Endothelial cell of umbilical vein (primary cell): ENCODE results near the gene CACNA2D3. TPM values are rescaled to one million over a fixed set of nuclear protein-coding genes. Genes with fewer than 3 reads are reported as not detected.

ENCODE experiments used
- BruUV-seq: library from RNA; stranded (reverse); fragments of 400-500 nt; replicated peaks from 2 replicates; lab custom pipeline; 2021; lab: Mats Ljungman, UMichigan
- CTCF ChIA-PET: fragments of 300-600, 350-600 bp; sonication (Branson Sonifier 250); formaldehyde crosslinking; loops from one replicate; lab custom pipeline; 2021; ENCODE audit warnings: antibody characterized with exemption, inconsistent platforms; lab: Charles Lee
- POLR2A ChIA-PET: fragments of 300-600, 350-600 bp; sonication (Branson Sonifier 250); formaldehyde crosslinking; loops from one replicate; lab custom pipeline; 2021; ENCODE audit warnings: antibody characterized with exemption, inconsistent platforms; lab: Charles Lee
- DNase-seq: peaks from one replicate; pipeline ENCODE4 v3.0.0-alpha.2; 2011; ENCODE audit warnings: low read depth, low spot score
- FAIRE-seq: peaks from 2 replicates; lab custom pipeline; 2011; peaks lifted over from hg19 to GRCh38; lab: Jason Lieb, UNC
- H2AFZ ChIP-seq: 2 replicates; pipeline ENCODE4 v1.6.0; 2012; ENCODE audit warnings: low read depth, low read length, control low read depth, inconsistent platforms
- H3K27ac ChIP-seq: 2 replicates; pipeline ENCODE4 v1.5.1; 2011; ENCODE audit warnings: low read depth, mild to moderate bottlenecking, control low read depth, low read length, moderate library complexity; ENCODE audit not compliant: insufficient read depth
- H3K27me3 ChIP-seq, 2 experiments: 2 replicates each; pipeline versions ENCODE4 v1.6.0 to v1.6.1; 2011; ENCODE audit warnings: low read length in 2 of 2, mixed read lengths in 1 of 2; ENCODE audit not compliant: control insufficient read depth in 2 of 2, insufficient read depth in 2 of 2
- H3K36me3 ChIP-seq, 2 experiments: 2 replicates in 1 of 2; 3 replicates in 1 of 2; pipeline ENCODE4 v1.5.1; 2011; ENCODE audit warnings: low read length in 2 of 2, mild to moderate bottlenecking in 1 of 2, moderate library complexity in 1 of 2; ENCODE audit not compliant: control insufficient read depth in 2 of 2, insufficient read depth in 2 of 2; ENCODE audit errors: extremely low read depth in 1 of 2
- H3K4me1 ChIP-seq: 3 replicates; pipeline ENCODE4 v1.5.1; 2011; ENCODE audit warnings: mild to moderate bottlenecking, low read length; ENCODE audit not compliant: control insufficient read depth, insufficient read depth; ENCODE audit errors: extremely low read depth
- H3K4me2 ChIP-seq: 2 replicates; pipeline ENCODE4 v1.6.1; 2011; ENCODE audit warnings: low read length, control low read depth, mixed read lengths; ENCODE audit not compliant: insufficient read depth
- H3K4me3 ChIP-seq, 3 experiments: fragments of 200-600 bp in 1 of 3; sonication (generic), shearing (Covaris generic) in 1 of 3; replicated peaks in 1 of 3; 2 replicates each; pipeline ENCODE4 v1.5.1; 2011 to 2016; ENCODE audit warnings: control low read depth in 3 of 3, low read length in 3 of 3, mild to moderate bottlenecking in 2 of 3, inconsistent platforms in 1 of 3, low read depth in 1 of 3, moderate library complexity in 1 of 3; ENCODE audit not compliant: insufficient read depth in 1 of 3
- H3K79me2 ChIP-seq: 2 replicates; pipeline ENCODE4 v1.6.0; 2012; ENCODE audit warnings: low read length, inconsistent platforms; ENCODE audit not compliant: control insufficient read depth, insufficient read depth
- H3K9ac ChIP-seq: replicated peaks from 2 replicates; pipeline ENCODE3; 2011; ENCODE audit warnings: low read length, control low read depth; ENCODE audit not compliant: insufficient read depth; ENCODE audit errors: extremely low read depth
- H3K9me1 ChIP-seq: replicated peaks from 3 replicates; pipeline ENCODE4 v1.6.0; 2011; ENCODE audit warnings: mild to moderate bottlenecking, low read length; ENCODE audit not compliant: control insufficient read depth, insufficient read depth; ENCODE audit errors: extremely low read depth
- H3K9me3 ChIP-seq: replicated peaks from 2 replicates; pipeline ENCODE4 v1.5.1; 2012; ENCODE audit warnings: low read length, inconsistent platforms; ENCODE audit not compliant: control insufficient read depth, insufficient read depth
- H4K20me1 ChIP-seq: replicated peaks from 2 replicates; pipeline ENCODE3; 2011; ENCODE audit warnings: mild to moderate bottlenecking, low read length; ENCODE audit not compliant: control insufficient read depth, insufficient read depth; ENCODE audit errors: extremely low read depth
- CTCF ChIP-seq, 2 donors: IDR thresholded peaks; 1 replicate in 1 of 2; 2 replicates in 1 of 2; pipeline ENCODE4 v1.5.1; 2011; ENCODE audit warnings: low read length in 2 of 2, mild to moderate bottlenecking in 2 of 2, moderate library complexity in 2 of 2, control low read depth in 1 of 2, inconsistent platforms in 1 of 2, low read depth in 1 of 2; ENCODE audit not compliant: insufficient read depth in 1 of 2; ENCODE audit errors: extremely low read depth in 1 of 2
- EZH2 ChIP-seq: IDR thresholded peaks from 2 replicates; pipeline ENCODE4 v1.6.1; 2012; ENCODE audit warnings: borderline replicate concordance, low read depth, mild to moderate bottlenecking, moderate library complexity, low read length, inconsistent platforms; ENCODE audit not compliant: severe bottlenecking
- FOS ChIP-seq: IDR thresholded peaks from 2 replicates; pipeline ENCODE4 v1.6.1; 2011; ENCODE audit warnings: mild to moderate bottlenecking, low read length, moderate library complexity, borderline replicate concordance; ENCODE audit not compliant: insufficient read depth
- GATA2 ChIP-seq: IDR thresholded peaks from 2 replicates; pipeline ENCODE4 v1.7.0; 2011; ENCODE audit warnings: low read depth, mild to moderate bottlenecking, moderate library complexity, mixed read lengths, low read length; ENCODE audit not compliant: insufficient read length, insufficient read depth
- JUN ChIP-seq: IDR thresholded peaks from 2 replicates; pipeline ENCODE4 v1.6.1; 2011; ENCODE audit warnings: borderline replicate concordance, low read depth; ENCODE audit not compliant: insufficient read length, insufficient read depth
- MAX ChIP-seq: IDR thresholded peaks from 2 replicates; pipeline ENCODE4 v1.6.1; 2011; ENCODE audit not compliant: insufficient read depth, insufficient read length
- MYC ChIP-seq: IDR thresholded peaks from one replicate; pipeline ENCODE4 v1.6.1; 2011; ENCODE audit warnings: mild to moderate bottlenecking, low read depth, low read length
- POLR2A ChIP-seq: IDR thresholded peaks from 2 replicates; pipeline ENCODE4 v1.6.1; 2012; ENCODE audit warnings: low read depth, mild to moderate bottlenecking, control low read depth, low read length
- POLR2AphosphoS5 ChIP-seq: IDR thresholded peaks from 2 replicates; pipeline ENCODE4 v1.6.1; 2012; ENCODE audit warnings: low read depth, mild to moderate bottlenecking, control low read depth, low read length, moderate library complexity; ENCODE audit not compliant: insufficient read depth
- dilution Hi-C: fragments of 300-500 bp; cut with MboI; formaldehyde crosslinking; loops from one replicate; pipeline ENCODE4 v1.15.0; 2019; ENCODE audit warnings: low sequenced_read_pairs; ENCODE audit not compliant: extremely low pct_ligation_motif_present
- intact Hi-C: fragments of 100-400 bp; cut with micrococcal nuclease; formaldehyde crosslinking; loops from one replicate; pipeline ENCODE4 v1.10.0; 2022
- polyA plus RNA-seq, 4 experiments: library from polyadenylated mRNA; depleted of rRNA in 3 of 4; stranded (reverse) in 3 of 4; unstranded in 1 of 4; fragments of >200 nt; gene quantifications; 2 replicates each; pipeline versions ENCODE4 v1.2.1 to v1.2.3, GENCODE V29; 2011 to 2012; ENCODE audit warnings: missing spikeins in 1 of 4
- total RNA-seq: library from RNA; stranded (reverse); gene quantifications from 2 replicates; pipeline ENCODE4 v1.2.3, GENCODE V29; 2021

Gene CACNA2D3
- total and polyA plus RNA-seq, 2 donors (not counting 3 experiments of a cell fraction or from before 2014, with no cell fraction given): not detected

- CTCF ChIA-PET: no interaction called here
- BruUV-seq: no TSS peak
- POLR2A ChIA-PET: no interaction called here
These were observed 63.4 kb downstream of the CACNA2D3 start for GRCh38 chr3:54185740-54186139.

GRCh38 chr3:54188176-54188791 lies 65.9 kb downstream of the CACNA2D3 start:
- no peaks in the 10 kb centered on the region for H4K20me1 ChIP-seq
- H3K9me3 ChIP-seq: peaks cover 2% of the 10 kb centered on the region
- H3K79me2 ChIP-seq: no peaks in the 10 kb centered on the region
- H2AFZ ChIP-seq: no peak overlapping the region
- DNase-seq: peak; percentile 6
- intact Hi-C loops: no loop called here
- POLR2A ChIA-PET: no interaction called here
- no peak overlapping the region for H3K4me3 ChIP-seq
- no peak for FAIRE-seq
- H3K4me2 ChIP-seq: no peak overlapping the region
- no peaks in the 10 kb centered on the region for H3K27me3 ChIP-seq
- no peaks in the 10 kb centered on the region for H3K9me1 ChIP-seq
- no peak overlapping the region for H3K27ac ChIP-seq
- H3K4me1 ChIP-seq: no peaks in the 10 kb centered on the region
- CTCF ChIA-PET: no interaction called here
- no peaks in the 10 kb centered on the region for H3K36me3 ChIP-seq
- TF ChIP-seq GATA2 (no peak), CTCF (IDR thresholded peaks at IDR 0.05; ENCODE audit: extremely low read depth in 1 of 2, insufficient read depth in 1 of 2, low read depth in 1 of 2, low read length in 2 of 2) (no peak), JUN (no peak), FOS (no peak), MYC (no peak), POLR2A (no peak), EZH2 (no peak), MAX (no peak), POLR2AphosphoS5 (no peak)
- dilution Hi-C loops: no loop called here
- no TSS peak for BruUV-seq
- no peak overlapping the region for H3K9ac ChIP-seq

More at GRCh38 chr3:54185740-54186139, 63.4 kb downstream of the CACNA2D3 start:
- Histone ChIP-seq H3K9ac (no peak overlapping the region), H3K4me1 (no peaks in the 10 kb centered on the region), H3K4me2 (no peak overlapping the region), H3K4me3 (no peak overlapping the region), H3K27me3 (no peaks in the 10 kb centered on the region), H4K20me1 (no peaks in the 10 kb centered on the region), H3K79me2 (no peaks in the 10 kb centered on the region), H3K9me1 (no peaks in the 10 kb centered on the region), H3K36me3 (no peaks in the 10 kb centered on the region), H3K9me3 (no peaks in the 10 kb centered on the region), H2AFZ (no peak overlapping the region), H3K27ac (no peak overlapping the region)
- FAIRE-seq (no peak), DNase-seq (no peak)
- intact Hi-C loops: no loop called here
- dilution Hi-C loops: no loop called here
- TF ChIP-seq MAX (no peak), MYC (no peak), GATA2 (no peak), POLR2AphosphoS5 (no peak), EZH2 (no peak)
